ENCODE results near the gene SNX13. TPM values are rescaled to one million over a fixed set of nuclear protein-coding genes. Genes with fewer than 3 reads are reported as not detected.

Gene SNX13
- total RNA-seq, 1 donor: 59.7 TPM

- no peaks in the 10 kb centered on the region for H3K4me1 ChIP-seq (ENCODE audit: insufficient read depth, low read length)
Measured at GRCh38 chr7:17931069-17931468, 9.2 kb downstream of the SNX13 start.

DNA sequence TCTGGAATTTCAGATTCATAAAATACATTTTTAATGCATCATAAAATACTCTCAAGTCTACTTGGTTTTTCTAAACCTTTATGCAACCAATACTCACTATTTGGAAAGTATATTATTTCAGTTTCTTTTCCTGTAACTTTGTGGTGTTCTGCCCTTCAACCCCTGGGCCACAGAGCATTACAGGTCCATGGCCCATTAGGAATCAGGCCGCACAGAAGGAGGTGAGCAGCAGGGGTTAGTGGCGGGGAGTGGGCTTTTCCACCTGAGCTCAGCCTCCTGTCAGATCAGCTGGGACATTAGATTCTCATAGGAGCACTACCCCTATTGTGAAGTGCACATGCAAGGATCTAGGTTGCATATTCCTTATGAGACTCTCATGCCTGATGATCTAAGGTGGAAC, 9.7 kb downstream of the SNX13 start:
- no peak for DNase-seq (ENCODE audit: insufficient read length, low spot score, missing footprints)
- H3K4me1 ChIP-seq (ENCODE audit: insufficient read depth, low read length): no peaks in the 10 kb centered on the region
- peaks cover 96% of the 10 kb centered on the region for H3K79me2 ChIP-seq (ENCODE audit: insufficient read depth, low read length)
- peaks cover 53% of the 10 kb centered on the region for H4K20me1 ChIP-seq (ENCODE audit: insufficient read depth, low read length)
- no peak overlapping the region for H2AFZ ChIP-seq (ENCODE audit: low read length)
- no peaks in the 10 kb centered on the region for H3K27me3 ChIP-seq (ENCODE audit: insufficient read depth, low read length)
- no peak overlapping the region for H3K4me3 ChIP-seq (ENCODE audit: insufficient read depth, low read length)
- no peaks in the 10 kb centered on the region for H3K36me3 ChIP-seq (ENCODE audit: insufficient read depth, low read length)
- H3K4me2 ChIP-seq (ENCODE audit: insufficient read depth, low read length): no peak overlapping the region
- no peaks in the 10 kb centered on the region for H3K9me3 ChIP-seq (ENCODE audit: low read depth, low read length)
- TF ChIP-seq CTCF (IDR thresholded peaks at IDR 0.05; ENCODE audit: extremely low read depth, low read depth, low read length): no peak
- no peak overlapping the region for H3K27ac ChIP-seq (ENCODE audit: low read depth, low read length)

More at GRCh38 chr7:17931069-17931468, 9.2 kb downstream of the SNX13 start:
- Histone ChIP-seq H3K27me3 (ENCODE audit: insufficient read depth, low read length) (no peaks in the 10 kb centered on the region), H3K9me3 (ENCODE audit: low read depth, low read length) (no peaks in the 10 kb centered on the region), H4K20me1 (ENCODE audit: insufficient read depth, low read length) (peaks cover 49% of the 10 kb centered on the region), H3K79me2 (ENCODE audit: insufficient read depth, low read length) (peaks cover 96% of the 10 kb centered on the region), H3K27ac (ENCODE audit: low read depth, low read length) (no peak overlapping the region), H3K4me2 (ENCODE audit: insufficient read depth, low read length) (no peak overlapping the region), H2AFZ (ENCODE audit: low read length) (no peak overlapping the region), H3K4me3 (ENCODE audit: insufficient read depth, low read length) (no peak overlapping the region), H3K36me3 (ENCODE audit: insufficient read depth, low read length) (no peaks in the 10 kb centered on the region)
- no peak for TF ChIP-seq CTCF (IDR thresholded peaks at IDR 0.05; ENCODE audit: extremely low read depth, low read depth, low read length)
- DNase-seq (ENCODE audit: insufficient read length, low spot score, missing footprints): no peak

- Histone ChIP-seq H3K4me1 (ENCODE audit: insufficient read depth, low read length) (no peaks in the 10 kb centered on the region), H4K20me1 (ENCODE audit: insufficient read depth, low read length) (peaks cover 52% of the 10 kb centered on the region)
Measured at GRCh38 chr7:17929647-17930395, 10.5 kb downstream of the SNX13 start.

More at GRCh38 chr7:17929647-17930395, 10.5 kb downstream of the SNX13 start:
- no peaks in the 10 kb centered on the region for H3K9me3 ChIP-seq (ENCODE audit: low read depth, low read length)
- no peak overlapping the region for H2AFZ ChIP-seq (ENCODE audit: low read length)
- no peak overlapping the region for H3K4me3 ChIP-seq (ENCODE audit: insufficient read depth, low read length)
- no peak overlapping the region for H3K27ac ChIP-seq (ENCODE audit: low read depth, low read length)
- no peak overlapping the region for H3K4me2 ChIP-seq (ENCODE audit: insufficient read depth, low read length)
- no peak for TF ChIP-seq CTCF (IDR thresholded peaks at IDR 0.05; ENCODE audit: extremely low read depth, low read depth, low read length)
- H3K27me3 ChIP-seq (ENCODE audit: insufficient read depth, low read length): no peaks in the 10 kb centered on the region
- no peak for DNase-seq (ENCODE audit: insufficient read length, low spot score, missing footprints)
- no peaks in the 10 kb centered on the region for H3K36me3 ChIP-seq (ENCODE audit: insufficient read depth, low read length)
- H3K79me2 ChIP-seq (ENCODE audit: insufficient read depth, low read length): peaks cover 96% of the 10 kb centered on the region

All from osteoblast (primary cell).